Measurements from ENCODE around the gene VAT1L.

- TF ChIP-seq CTCF (IDR thresholded peaks at IDR 0.05; ENCODE audit: low read length) (no peak), EZH2 (optimal IDR thresholded peaks at IDR 0.05; ENCODE audit: low read depth, low read length) (no peak), EZH2phosphoT487 (IDR thresholded peaks at IDR 0.05; ENCODE audit: low read length) (no peak)
Observed at GRCh38 chr16:77868052-77868451, 79.7 kb downstream of the VAT1L start.
